Stimulated activated CD8-positive, alpha-beta memory T cell treated with anti-CD3 and anti-CD28 coated beads, Interleukin-4, amount 100 ng/mL, for 1 hour (primary cell): ENCODE results near the gene ITGB6.
"Not testable (repeated sequence)": the region's sequence is repeated elsewhere in the genome, so short reads cannot be mapped to it uniquely, and the experiment has no call there.

Source experiments
- DNase-seq, 2 donors: peaks; one replicate each; pipeline ENCODE4 v3.0.0-alpha.2; 2020; ENCODE audit warnings: low read depth in 2 of 2, low spot score in 1 of 2

The ITGB6 gene

DNA sequence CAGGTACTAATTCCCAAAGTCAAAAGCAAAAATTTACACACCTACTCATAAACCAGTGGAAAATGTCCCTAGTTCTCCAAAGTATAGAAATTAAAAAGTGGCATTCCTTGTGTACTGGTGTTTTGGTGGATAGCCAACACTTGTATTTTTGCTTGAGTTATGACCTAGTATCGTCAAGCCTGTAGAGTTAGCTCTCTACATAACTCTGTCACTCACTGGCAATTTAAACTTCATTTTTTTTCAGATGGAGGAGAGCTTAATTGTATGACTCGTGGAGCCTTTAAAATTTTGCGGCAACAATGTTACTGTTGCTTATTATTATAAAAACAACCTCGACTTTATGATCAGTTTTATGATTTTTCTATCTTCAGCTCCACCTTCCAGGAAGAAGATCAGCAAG, 58.7 kb downstream of the ITGB6 start:
- no peak for DNase-seq

DNA sequence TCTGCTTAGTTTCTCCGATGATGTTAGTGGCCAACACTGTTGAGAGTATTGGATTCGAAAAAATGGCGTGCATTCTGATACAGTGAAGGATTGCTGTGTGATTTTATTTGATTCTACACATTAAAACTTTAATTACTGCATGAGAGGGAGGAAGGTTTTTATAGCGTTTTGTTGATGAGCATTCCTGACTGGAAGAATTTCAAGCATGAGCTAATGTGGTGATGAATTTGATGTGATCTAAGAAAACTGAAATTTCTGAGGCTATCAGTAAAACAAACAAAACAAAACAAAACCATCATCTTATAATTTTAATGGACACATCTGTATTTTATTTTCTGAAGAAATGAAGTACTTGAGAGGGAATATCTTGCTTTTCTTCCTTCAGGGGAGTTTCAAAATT, 59.6 kb downstream of the ITGB6 start:
- no peak for DNase-seq

DNA sequence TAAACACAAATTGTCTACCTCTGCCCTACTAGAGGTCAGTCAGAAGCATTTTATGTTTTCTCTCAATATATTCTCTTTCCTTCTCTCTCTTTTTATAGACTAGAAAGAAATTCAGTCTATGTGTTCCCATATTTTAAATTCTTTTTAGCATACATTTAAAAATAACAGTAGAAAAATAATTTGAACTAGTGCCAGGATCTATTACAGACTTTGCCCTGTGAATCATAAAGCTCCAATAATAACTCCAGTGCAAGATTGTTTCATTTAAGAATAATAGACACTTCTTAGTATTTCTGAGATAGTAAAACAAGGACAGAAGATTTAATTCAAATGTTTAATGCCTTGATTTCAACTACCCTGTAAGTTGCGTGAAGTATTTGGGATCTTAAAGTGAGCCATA, 60.1 kb downstream of the ITGB6 start:
- DNase-seq = no peak

DNA sequence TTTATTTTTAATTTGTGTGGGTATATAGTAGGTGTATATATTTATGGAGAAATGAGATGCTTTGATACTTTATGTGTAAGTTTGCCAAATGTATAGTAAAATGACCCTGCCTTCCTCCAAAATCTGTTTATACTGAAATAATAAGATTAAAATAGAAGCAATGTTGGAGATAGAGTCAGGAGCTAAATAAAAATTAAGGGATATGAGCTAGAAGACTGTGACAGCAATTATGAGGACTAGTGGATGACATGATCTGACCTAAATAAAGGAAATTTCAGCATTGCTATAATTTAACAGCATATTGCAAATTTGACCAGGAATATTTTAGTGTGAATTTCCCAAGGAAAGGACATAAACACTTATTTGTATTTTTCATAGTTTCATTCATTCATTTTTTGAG, 60.7 kb downstream of the ITGB6 start:
- DNase-seq = no peak

DNA sequence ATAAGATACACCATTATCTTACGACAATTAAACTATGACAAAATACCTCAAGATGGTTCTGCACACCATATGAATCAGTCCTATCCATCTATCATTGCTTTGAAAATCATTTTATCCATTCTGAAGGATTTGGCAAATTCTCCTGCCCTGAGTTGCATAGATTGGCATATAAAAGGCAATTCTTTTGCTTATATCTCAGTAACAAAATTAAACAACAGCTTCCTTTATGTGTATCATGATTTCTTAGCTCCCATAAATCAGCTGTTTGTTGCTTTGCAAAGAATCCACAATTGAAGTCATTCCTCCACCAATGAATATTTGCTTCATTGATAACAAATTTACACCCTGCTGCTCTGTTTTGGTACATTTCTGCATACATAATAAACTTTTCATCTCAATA, 61.7 kb downstream of the ITGB6 start:
- DNase-seq = no peak

DNA sequence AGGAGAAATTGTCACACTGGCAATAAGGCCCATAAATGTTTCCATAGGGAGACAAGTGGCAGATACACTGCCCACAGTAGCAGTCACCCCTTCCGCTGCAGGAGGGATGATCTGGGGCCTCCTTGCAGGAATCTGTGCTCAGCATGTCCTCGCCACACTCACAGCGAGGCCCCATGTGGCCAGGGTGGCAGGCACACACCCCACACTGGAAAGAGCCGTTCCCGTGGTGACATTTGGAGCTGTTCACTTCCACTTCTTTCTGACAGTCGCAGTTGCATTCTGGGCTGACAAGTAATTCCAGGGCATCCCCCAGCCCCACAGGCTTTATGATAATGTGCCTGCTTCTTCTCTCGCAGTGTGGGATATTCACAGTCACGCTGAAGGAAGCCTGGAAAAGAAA, 62.6 kb downstream of the ITGB6 start:
- DNase-seq = no peak

DNA sequence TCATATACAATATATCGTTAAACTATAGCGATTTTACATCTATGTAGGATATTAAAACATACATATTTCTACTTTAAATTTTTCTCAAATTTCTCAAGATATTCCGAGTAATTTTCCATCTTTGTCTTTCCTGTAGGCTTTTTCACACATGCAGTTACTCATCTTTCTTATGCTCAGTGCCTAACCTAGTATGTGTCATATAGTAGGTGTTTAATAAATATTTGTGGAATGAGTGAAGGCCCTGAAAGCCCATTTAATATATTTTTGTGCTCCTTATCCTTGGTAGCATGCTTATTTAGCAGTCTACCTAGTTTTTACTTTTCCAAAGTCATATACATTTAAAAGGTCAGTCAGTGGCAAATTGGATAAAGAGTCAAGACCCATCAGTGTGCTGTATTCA, 67.3 kb downstream of the ITGB6 start:
- no peak for DNase-seq

DNA sequence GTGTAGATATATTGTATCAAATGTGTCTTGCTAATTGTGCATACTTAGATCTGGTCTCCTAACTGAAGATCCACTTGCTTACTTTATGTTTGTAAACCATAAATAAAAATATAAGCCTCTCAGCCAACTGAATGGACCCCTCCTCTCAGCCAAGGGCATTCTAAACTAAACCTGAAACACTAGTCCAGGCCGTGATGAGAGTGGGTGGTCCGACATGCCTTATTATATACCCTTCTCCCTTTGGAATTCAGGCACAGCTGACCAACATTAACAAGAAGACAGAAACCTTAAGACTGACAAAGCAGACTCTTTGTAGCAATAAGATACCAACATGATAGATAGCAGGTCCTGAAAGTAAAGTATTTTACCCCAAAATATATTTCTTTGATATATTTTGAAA, 73.3 kb downstream of the ITGB6 start:
- DNase-seq = no peak

DNA sequence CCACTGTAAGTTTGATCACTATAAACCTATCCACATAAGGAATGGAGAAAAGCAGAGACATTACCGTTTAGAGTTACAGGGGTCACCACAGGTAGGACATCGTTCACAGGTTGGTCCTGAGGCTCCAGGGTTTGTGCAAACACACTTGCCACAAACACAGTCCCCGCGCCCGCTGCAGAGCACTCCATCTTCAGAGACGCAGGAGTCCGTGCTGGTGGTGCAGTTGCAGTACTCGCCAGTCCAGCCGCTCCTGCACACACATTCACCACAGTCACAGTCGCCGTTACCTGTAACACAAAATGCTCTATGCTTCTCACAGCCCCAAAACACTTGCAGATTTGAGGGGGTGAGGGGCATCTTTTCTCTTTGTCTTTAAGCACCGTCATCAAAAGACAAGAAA, 73.8 kb downstream of the ITGB6 start:
- no peak for DNase-seq

DNA sequence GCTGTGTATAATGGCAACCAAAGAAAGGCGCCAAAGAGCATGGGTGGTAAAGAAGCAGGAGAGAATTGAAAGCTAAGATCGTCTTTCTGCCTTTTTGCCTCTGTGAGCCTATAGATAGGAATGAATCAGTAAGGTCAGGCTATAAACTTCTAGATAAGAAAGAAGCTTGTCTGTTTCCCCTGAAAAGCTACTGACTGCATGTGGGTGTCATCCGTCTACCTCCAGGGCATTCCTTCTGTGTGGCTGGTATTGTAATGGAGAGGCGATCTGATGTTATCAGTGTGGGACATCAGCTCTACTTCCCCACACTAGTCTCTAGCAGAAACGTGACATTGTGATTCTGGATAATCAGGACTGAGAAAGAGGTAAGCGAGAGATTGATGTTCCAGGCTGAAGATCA, 74.2 kb downstream of the ITGB6 start:
- DNase-seq = no peak

DNA sequence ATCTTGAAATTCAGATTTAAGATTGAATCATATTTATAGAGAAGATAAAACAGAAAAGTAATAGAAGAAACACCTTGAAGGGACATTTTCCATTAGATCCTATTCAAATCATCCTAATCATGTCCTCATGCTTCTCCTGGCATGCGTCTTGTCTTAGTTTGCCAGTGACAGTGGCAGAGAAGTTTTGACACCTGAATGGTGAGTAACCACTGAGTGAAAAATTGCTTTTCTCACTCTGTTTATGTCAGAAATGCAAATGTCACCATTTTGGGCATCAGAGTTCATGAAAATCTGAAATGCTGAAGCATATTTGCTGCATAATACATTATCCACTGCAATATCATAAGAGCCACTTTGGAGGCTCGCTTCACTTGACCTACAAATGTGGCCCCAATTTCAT, 74.7 kb downstream of the ITGB6 start:
- DNase-seq = no peak

DNA sequence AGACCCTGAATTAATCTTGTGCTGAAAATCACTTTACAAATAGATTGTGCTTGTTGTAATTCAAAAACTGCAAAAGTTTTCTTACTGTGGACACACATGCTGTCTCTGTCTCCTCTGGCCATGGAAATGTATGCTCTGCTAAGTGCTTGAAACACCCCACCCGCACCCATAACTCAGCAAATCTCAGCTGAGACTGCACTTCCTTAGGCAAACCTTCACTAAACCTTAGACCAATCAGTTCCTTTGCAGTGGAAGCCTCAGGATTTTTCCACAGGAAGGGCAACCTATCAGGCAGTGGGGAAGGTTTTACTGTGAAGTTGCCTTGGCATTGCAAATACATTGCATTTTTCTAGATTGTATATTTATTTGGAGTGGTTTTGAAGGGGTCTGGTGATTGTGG, 75.5 kb downstream of the ITGB6 start:
- DNase-seq = no peak

DNA sequence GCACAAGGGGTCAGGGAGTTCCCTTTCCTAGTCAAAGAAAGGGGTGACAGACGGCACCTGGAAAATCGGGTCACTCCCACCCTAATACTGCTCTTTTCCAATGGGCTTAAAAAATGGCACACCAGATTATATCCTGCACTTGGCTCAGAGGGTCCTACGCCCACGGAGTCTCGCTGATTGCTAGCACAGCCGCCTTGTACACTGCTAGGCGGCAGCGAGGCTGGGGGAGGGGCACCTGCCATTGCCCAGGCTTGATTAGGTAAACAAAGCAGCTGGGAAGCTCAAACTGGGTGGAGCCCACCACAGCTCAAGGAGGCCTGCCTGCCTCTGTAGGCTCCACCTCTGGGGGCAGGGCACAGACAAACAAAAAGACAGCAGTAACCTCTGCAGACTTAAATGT, 85.4 kb downstream of the ITGB6 start:
- DNase-seq = not testable (repeated sequence)

DNA sequence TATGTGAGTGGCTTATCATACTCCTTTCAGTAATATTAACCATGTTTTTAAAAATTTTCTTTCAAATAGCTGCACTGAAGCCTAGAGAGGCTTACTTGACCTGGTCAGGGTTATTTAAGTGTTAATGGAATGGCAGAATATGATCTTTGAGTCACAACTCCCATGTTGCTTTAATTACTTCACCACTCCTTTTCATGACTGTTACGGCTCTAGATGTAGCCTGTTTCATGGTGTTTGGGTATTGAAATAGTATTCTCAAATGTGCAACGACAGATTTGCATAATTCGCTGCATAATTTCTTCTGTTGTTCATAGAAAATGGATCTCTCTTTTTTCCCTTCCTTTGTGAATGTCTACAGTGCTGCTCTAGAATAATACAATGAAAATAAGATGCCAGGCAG, 86.1 kb downstream of the ITGB6 start:
- DNase-seq = no peak

DNA sequence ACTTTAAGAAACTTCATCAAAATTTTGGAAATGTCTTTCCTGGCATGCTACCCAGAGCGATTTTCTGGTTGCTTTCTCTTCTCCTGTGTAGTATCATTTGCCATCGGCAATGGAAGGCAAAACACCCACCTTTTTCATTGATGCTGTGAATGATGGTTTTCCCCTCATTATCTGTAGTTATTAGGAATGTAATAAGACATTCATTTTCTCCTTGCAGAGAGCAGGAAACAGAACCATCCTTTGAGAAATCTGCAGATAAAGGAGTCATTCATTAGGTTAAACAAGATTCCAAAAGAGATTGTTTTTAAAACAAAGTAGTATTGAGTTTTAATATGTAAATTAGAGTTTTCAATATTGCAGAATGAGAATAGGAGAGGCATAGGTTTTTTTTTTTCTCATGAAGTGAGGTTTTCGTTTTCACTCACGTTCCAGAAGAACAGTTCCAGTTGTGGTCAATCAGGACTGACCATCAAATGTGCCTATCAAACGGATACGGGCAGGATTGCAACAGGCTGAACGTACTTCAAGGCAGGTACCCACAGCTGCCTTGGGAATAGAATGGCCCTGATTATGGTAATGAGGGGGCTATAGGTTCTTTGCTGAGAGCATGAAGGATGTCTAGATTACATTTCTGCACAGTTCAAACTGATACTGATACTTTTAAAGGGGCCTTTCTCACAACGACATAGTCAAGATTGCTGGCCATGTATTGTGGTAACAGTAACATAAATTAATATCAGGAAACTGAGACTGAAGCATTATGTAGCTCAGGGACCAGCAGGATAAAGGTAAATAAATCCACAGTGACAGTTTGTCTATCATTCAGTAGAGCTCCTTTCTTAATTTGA, 87.9 kb downstream of the ITGB6 start:
- DNase-seq = no peak

DNA sequence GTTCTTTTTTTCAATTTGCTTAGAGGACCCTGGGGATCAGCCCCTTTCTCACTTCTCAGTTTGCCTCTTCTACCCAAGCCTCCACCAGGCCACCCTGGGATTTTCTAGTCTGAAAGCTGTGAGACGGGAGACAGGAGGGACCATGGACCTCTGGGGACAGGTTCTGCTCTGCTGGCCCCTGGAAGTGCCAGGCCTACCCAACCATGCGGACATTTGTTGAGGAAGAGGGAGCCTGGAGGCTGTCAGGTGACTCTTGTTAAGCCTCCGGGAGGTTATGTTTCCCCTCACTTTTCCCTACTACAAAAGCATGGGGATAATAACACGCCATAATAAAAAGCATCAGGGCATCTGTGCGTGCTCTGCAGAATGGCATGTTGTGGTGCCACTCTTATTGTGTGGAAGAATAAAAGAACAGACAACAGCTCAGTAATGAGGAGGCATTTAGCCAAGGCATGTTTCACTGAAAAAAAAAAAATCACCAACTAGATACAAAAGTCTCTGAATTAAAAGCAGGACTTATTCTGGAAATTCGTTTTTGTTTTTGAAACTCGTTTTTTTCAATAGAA, 89.3 kb downstream of the ITGB6 start:
- DNase-seq = no peak

DNA sequence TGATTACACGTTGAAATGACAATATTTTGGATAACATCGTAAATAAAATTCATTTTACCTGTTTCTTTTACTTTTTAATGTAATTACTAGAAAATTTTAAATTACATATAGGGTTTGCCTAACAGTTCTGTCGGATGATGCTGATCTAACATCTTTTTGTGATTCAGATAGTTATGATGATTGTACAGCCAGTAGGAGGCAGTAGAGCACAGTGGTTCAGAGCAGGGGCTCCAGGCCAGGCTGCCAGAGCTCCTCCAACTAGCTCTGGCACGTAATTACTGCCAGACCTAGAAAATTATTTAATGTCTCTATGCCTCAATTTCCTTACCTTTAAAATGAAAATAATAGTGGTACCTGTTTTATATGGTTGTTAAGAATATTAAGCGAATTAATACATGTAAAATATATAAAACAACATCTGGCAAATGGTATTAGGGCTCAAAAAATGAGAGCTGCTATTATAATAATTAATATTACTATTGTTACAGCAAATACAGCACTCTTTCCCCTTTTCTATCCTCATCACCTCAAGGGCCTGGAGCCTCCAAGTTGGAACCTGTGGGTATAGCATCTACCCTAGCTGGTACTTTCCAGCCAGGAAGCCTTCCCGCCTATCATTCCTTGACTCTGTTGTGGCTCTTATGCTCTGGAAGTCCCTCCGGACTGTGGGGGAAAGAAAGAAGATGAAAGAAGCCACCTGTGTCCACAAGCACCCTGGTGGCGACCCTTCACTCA, 90.0 kb downstream of the ITGB6 start:
- DNase-seq = no peak

DNA sequence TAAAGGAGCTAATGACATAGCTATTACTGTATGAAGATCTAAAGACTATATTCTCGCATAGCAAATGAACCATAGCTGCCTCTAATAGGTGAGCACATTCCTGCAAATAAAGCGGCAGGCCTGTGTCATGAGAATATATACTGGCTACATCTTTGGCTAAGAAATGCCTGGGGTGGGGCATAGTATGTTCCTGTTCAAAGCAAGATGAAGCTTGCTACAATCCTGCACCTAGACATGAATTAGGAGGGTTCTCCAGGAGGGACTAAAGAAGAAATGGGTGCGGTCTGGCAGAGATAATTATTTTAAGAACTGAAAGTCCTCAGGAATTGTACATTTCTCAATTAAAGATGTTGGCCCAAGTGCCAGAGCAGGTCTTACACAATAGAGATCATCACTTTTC, 90.8 kb downstream of the ITGB6 start:
- DNase-seq = no peak

DNA sequence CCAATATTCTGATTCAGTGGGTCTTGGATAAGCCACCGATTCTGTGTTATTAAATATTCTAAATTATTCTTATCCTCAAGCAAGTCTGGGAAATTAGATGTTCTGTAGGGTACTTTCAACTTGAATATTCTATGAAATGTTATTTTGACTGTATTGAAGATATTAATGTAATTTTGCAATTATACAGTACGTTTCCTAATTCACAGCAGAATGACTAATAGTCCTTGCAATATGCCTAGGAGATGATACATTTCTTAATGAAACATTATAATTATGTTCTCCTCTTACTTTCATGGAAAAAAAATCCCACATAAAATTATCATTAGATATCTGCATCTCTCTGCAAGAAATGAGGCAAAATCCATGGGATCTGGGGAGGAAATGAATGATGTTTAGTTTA, 91.4 kb downstream of the ITGB6 start:
- no peak for DNase-seq

DNA sequence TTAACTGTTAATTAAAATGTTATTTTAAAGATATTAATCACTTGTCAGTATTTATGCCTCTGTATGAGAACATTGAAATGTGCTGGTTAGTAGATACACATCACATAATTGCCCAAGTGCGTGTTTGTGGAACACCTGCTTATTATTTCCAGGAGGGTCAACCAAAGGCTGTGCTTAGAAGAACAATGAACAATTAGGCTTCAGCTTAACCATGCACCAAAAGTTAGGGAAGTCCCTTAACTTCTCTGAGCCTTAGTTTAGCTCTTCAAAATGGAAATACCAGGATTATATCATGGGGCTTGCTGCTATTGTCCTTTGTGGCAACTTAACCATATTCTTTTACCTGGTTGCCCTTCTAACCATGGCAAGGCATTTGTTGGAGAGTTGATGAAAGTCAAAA, 94.7 kb downstream of the ITGB6 start:
- DNase-seq = no peak

DNA sequence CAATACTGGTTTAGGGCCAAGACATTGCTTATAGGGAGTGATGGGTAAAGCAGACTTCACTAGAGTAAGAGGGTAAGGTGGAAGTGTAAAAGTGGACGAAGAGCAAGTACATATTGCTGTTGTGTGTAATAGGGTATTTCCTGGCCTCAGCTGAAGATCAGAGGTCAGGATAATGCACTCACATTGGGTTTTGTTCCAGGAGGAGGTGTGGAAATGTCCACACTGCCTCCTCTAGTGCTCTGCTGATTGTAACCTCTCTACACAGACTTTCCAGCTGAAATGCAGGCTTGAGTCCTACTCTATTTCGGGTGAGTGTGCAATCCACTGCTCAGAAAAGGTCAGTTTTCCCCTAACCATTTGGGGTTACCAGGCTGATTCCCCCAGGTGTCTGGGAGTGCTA, 96.0 kb downstream of the ITGB6 start:
- DNase-seq = no peak

DNA sequence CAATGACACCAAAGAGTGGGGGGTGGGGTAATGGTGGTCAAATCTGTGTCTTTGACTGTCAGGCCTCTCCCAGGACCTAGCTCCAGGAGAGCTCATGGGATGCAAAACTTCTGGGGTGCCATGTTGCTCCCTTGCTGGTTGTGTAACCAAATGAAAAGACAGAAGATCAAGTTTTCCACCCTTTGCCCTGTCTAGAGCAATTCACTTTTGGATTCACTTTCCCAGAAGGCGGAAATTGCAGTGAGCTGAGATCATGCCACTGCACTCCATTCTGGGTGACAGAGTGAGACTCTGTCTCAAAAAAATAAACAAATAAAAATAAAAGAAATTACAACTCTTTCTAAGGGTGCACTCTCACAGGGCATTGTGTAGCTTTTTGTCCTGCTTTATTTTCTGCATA, 102.7 kb downstream of the ITGB6 start:
- DNase-seq = no peak
